Natural killer cell (primary cell): Measurements from ENCODE around the gene ISM2. TPM values are rescaled to one million over a fixed set of nuclear protein-coding genes. Genes with fewer than 3 reads are reported as not detected.

ENCODE experiments used
- ATAC-seq, 3 donors: fragments of 150-1000 bp in 2 of 3; fragments of 200-7000 bp in 1 of 3; cut with Tn5 transposase; 1 replicate in 1 of 3; 2 replicates in 2 of 3; pipeline ENCODE4 v1.10.0; 2021; ENCODE audit warnings: mild to moderate bottlenecking in 2 of 3, moderate library complexity in 2 of 3
- DNase-seq, 2 donors: peaks; one replicate each; pipeline versions ENCODE4 v3.0.0 to v3.0.0-alpha.2; 2013 to 2021; ENCODE audit warnings: mixed read lengths in 1 of 2
- H3K27ac ChIP-seq: one replicate; pipeline ENCODE4 v1.5.1; 2013; ENCODE audit warnings: mild to moderate bottlenecking, low read length
- H3K27me3 ChIP-seq: one replicate; pipeline ENCODE4 v1.6.1; 2013; ENCODE audit warnings: low read length; ENCODE audit not compliant: control insufficient read depth, insufficient read depth
- H3K36me3 ChIP-seq: one replicate; pipeline ENCODE4 v1.6.1; 2013; ENCODE audit warnings: low read length; ENCODE audit not compliant: control insufficient read depth, insufficient read depth
- H3K4me1 ChIP-seq: one replicate; pipeline ENCODE4 v1.6.1; 2013; ENCODE audit warnings: low read length; ENCODE audit not compliant: control insufficient read depth, insufficient read depth
- H3K4me3 ChIP-seq: one replicate; pipeline ENCODE4 v1.5.1; 2013; ENCODE audit warnings: low read length
- H3K9me3 ChIP-seq: one replicate; pipeline ENCODE4 v1.6.1; 2013; ENCODE audit warnings: low read length; ENCODE audit not compliant: control insufficient read depth, insufficient read depth
- H3K27ac Mint-ChIP-seq, 2 donors: one replicate each; pipeline ENCODE4 v1.8.0; 2022; ENCODE audit warnings: mild to moderate bottlenecking in 2 of 2, mixed read lengths in 2 of 2, moderate library complexity in 1 of 2
- H3K27me3 Mint-ChIP-seq, 2 donors: one replicate each; pipeline ENCODE4 v1.8.0; 2022; ENCODE audit warnings: low read depth in 2 of 2, mixed read lengths in 2 of 2
- H3K36me3 Mint-ChIP-seq: one replicate; pipeline ENCODE4 v1.8.0; 2022; ENCODE audit warnings: mixed read lengths
- H3K4me1 Mint-ChIP-seq, 2 donors: one replicate each; pipeline ENCODE4 v1.8.0; 2022; ENCODE audit warnings: mixed read lengths in 2 of 2
- H3K4me3 Mint-ChIP-seq: one replicate; pipeline ENCODE4 v1.8.0; 2022; ENCODE audit warnings: mild to moderate bottlenecking, moderate library complexity, mixed read lengths
- H3K9me3 Mint-ChIP-seq, 2 donors: one replicate each; pipeline ENCODE4 v1.8.0; 2022; ENCODE audit warnings: mixed read lengths in 2 of 2
- WGBS: methylation state at CpG from one replicate; pipeline ENCODE4 v1.1.7; 2013; ENCODE audit warnings: missing lambda C conversion rate; ENCODE audit not compliant: insufficient coverage; 5-methylcytosine and 5-hydroxymethylcytosine counted together
- intact Hi-C: fragments of 100-400 bp; cut with micrococcal nuclease; formaldehyde crosslinking; loops from one replicate; pipeline ENCODE4 v1.14.2; 2022
- total RNA-seq, 4 donors: library from RNA; stranded (reverse); fragments of 120-200 nt in 1 of 4; gene quantifications; one replicate each; pipeline versions ENCODE4 v1.2.3 to v1.2.4, GENCODE V29; 2013 to 2022
- TF ChIP-seq, protein P1 (sequence below): fragments of 200-600 bp; IDR thresholded peaks from one replicate; pipeline ENCODE4 v1.8.0; 2022; ENCODE audit warnings: antibody characterized with exemption

The ISM2 gene
- total RNA-seq, 3 donors from 2014 or later (not counting 1 experiment from before 2014, with no cell fraction given) = not detected

DNA sequence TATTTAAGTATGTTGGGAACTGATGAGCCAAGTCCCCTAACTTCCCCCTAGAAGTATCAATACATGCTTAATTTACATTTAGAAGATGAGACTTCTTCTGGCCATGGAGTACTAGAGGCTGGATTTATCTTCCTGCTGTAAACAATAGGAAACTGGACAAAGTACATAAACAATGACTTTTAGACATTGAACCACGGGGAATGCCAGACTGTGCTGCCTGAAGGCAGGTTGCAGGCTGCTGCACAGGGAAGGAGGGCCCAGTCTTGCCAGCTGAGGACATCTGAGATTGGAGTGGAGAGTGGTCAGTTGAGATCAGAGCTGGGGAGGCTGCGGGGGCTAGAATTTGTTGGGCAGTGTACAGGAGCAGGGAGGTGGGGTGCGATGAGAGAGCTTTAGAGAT lies 24.5 kb upstream of the ISM2 start:
- no peaks in the 10 kb centered on the region for H3K27me3 Mint-ChIP-seq
- 67% methylated on average over 3 of the region's 3 CpGs for WGBS
- intact Hi-C loops = no loop called here
- Histone ChIP-seq H3K4me1 (no peaks in the 10 kb centered on the region), H3K9me3 (no peaks in the 10 kb centered on the region), H3K27ac (no peak overlapping the region), H3K4me3 (no peak overlapping the region), H3K36me3 (peaks cover 25% of the 10 kb centered on the region), H3K27me3 (no peaks in the 10 kb centered on the region)
- no peak for ATAC-seq
- H3K4me3 Mint-ChIP-seq = no peak overlapping the region
- no peak for DNase-seq
- H3K4me1 Mint-ChIP-seq = peaks cover 12 to 18% of the 10 kb centered on the region in 2 donors
- H3K27ac Mint-ChIP-seq = peak overlapping the region; percentile 34 to 68
- no peaks in the 10 kb centered on the region for H3K9me3 Mint-ChIP-seq
- TF ChIP-seq, protein P1, sequence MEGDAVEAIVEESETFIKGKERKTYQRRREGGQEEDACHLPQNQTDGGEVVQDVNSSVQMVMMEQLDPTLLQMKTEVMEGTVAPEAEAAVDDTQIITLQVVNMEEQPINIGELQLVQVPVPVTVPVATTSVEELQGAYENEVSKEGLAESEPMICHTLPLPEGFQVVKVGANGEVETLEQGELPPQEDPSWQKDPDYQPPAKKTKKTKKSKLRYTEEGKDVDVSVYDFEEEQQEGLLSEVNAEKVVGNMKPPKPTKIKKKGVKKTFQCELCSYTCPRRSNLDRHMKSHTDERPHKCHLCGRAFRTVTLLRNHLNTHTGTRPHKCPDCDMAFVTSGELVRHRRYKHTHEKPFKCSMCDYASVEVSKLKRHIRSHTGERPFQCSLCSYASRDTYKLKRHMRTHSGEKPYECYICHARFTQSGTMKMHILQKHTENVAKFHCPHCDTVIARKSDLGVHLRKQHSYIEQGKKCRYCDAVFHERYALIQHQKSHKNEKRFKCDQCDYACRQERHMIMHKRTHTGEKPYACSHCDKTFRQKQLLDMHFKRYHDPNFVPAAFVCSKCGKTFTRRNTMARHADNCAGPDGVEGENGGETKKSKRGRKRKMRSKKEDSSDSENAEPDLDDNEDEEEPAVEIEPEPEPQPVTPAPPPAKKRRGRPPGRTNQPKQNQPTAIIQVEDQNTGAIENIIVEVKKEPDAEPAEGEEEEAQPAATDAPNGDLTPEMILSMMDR = no peak
- H3K36me3 Mint-ChIP-seq = peaks cover 19% of the 10 kb centered on the region

DNA sequence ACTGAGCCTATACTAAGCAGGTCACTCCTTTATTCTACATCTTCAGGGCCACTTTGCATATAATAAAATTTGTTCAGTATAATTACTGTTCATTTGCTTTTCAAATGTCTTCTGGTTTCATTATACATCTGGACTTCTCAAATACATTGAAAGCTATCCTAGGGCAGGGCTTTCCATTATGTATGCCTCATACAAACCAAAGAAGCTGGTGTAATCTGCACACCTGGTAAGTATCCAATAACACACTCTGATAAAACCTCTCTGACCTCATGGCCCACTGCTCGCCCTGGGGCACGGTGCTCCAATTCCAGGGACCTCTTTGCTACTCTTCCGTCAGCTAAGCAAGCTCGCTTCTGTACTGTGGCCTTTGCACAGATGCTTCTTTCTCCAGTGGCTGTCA lies 21.9 kb upstream of the ISM2 start:
- no peaks in the 10 kb centered on the region for H3K27me3 Mint-ChIP-seq
- H3K27ac Mint-ChIP-seq = peak overlapping the region; percentile 35 to 47
- no peak overlapping the region for H3K27ac ChIP-seq
- no peak overlapping the region for H3K4me3 Mint-ChIP-seq
- intact Hi-C loops = no loop called here
- WGBS = 100% methylated on average over 4 of the region's 4 CpGs
- H3K36me3 ChIP-seq = peaks cover 44% of the 10 kb centered on the region
- peaks cover 12 to 18% of the 10 kb centered on the region in 2 donors for H3K4me1 Mint-ChIP-seq
- H3K4me1 ChIP-seq = no peaks in the 10 kb centered on the region
- DNase-seq (no peak), ATAC-seq (no peak)
- no peaks in the 10 kb centered on the region for H3K9me3 Mint-ChIP-seq
- TF ChIP-seq, protein P1 = no peak
- peaks cover 28% of the 10 kb centered on the region for H3K36me3 Mint-ChIP-seq
- H3K27me3 ChIP-seq = no peaks in the 10 kb centered on the region
- no peaks in the 10 kb centered on the region for H3K9me3 ChIP-seq
- no peak overlapping the region for H3K4me3 ChIP-seq

DNA sequence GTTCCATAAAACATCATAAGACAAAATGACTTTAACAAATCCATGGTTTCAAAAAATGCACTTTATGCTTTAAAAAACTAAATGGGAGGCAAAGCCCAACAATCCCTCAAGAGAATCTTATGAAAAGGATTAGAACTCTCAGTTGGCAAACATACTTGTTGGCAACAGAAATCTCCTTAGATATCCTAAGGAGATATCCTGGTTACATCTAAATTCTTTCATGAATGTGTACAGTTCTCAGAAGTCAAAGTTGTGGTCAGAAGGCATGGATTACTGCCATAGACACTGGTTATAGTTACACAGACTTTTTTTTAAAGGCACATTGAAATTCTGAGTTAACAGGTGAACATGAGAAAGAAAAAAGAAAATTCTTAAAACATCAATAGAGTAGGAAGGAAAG lies 17.5 kb upstream of the ISM2 start:
- no peaks in the 10 kb centered on the region for H3K27me3 Mint-ChIP-seq
- no peaks in the 10 kb centered on the region for H3K9me3 ChIP-seq
- DNase-seq (no peak), ATAC-seq (no peak)
- no peaks in the 10 kb centered on the region for H3K9me3 Mint-ChIP-seq
- peaks cover 0 to 12% of the 10 kb centered on the region in 2 donors for H3K4me1 Mint-ChIP-seq
- H3K36me3 Mint-ChIP-seq = peaks cover 46% of the 10 kb centered on the region
- intact Hi-C loops = no loop called here
- no peaks in the 10 kb centered on the region for H3K4me1 ChIP-seq
- peaks cover 61% of the 10 kb centered on the region for H3K36me3 ChIP-seq
- TF ChIP-seq, protein P1 = no peak
- no peak overlapping the region for H3K4me3 ChIP-seq
- H3K27ac Mint-ChIP-seq = no peak overlapping the region
- no peak overlapping the region for H3K4me3 Mint-ChIP-seq
- H3K27ac ChIP-seq = no peak overlapping the region
- H3K27me3 ChIP-seq = no peaks in the 10 kb centered on the region

DNA sequence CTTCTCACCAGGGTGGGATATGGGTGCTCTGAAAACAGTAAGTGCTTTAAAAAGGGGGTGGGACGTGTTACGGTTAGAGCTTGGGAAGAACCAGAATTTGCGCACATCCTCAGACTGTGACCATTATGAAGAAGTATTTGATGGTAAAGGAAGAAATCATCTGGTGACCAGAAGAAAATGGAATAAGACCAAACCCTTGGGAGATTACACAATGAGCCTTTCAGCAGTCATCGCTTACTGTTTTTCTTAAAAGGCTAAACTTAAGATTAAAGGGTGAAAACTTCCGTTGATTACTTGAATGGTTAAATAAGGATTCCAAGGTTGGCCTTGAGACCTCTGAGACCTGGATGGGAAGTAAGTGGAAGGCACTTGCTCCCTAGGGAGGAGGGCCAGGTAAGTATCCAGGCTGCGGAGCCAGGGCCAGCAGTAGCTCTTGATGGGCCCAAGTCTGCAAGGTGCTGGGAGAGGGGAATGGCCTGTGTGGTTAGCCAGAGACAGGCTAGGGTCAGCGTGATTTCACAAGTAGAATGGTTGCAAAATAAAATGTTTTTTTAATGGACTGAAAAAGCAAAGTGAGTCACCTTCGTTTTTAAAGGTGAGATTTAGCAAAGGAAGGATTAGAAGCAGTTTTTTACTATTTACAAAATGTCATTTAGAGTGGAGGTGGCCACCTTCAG lies 13.0 kb upstream of the ISM2 start:
- H3K4me1 ChIP-seq = no peaks in the 10 kb centered on the region
- H3K36me3 ChIP-seq = peaks cover 67% of the 10 kb centered on the region
- intact Hi-C loops = no loop called here
- H3K27me3 Mint-ChIP-seq = no peaks in the 10 kb centered on the region
- no peak overlapping the region for H3K27ac ChIP-seq
- H3K9me3 Mint-ChIP-seq = no peaks in the 10 kb centered on the region
- no peaks in the 10 kb centered on the region for H3K27me3 ChIP-seq
- H3K4me1 Mint-ChIP-seq = peaks cover 0 to 7% of the 10 kb centered on the region in 2 donors
- H3K4me3 ChIP-seq = no peak overlapping the region
- no peak for ATAC-seq
- no peaks in the 10 kb centered on the region for H3K9me3 ChIP-seq
- H3K4me3 Mint-ChIP-seq = no peak overlapping the region
- H3K36me3 Mint-ChIP-seq = peaks cover 30% of the 10 kb centered on the region
- H3K27ac Mint-ChIP-seq = no peak overlapping the region
- TF ChIP-seq, protein P1 = no peak
- 98% methylated on average over 8 of the region's 8 CpGs for WGBS
- no peak for DNase-seq
